GM19351 (cell line): ENCODE measurements around the gene CAMTA1.

Source experiments
- ATAC-seq: cut with Tn5 transposase; IDR thresholded peaks from one replicate; pipeline ENCODE4 v1.9.1; 2021; ENCODE audit warnings: mild to moderate bottlenecking, moderate library complexity; ENCODE audit not compliant: unreplicated experiment

CAMTA1 gene

DNA sequence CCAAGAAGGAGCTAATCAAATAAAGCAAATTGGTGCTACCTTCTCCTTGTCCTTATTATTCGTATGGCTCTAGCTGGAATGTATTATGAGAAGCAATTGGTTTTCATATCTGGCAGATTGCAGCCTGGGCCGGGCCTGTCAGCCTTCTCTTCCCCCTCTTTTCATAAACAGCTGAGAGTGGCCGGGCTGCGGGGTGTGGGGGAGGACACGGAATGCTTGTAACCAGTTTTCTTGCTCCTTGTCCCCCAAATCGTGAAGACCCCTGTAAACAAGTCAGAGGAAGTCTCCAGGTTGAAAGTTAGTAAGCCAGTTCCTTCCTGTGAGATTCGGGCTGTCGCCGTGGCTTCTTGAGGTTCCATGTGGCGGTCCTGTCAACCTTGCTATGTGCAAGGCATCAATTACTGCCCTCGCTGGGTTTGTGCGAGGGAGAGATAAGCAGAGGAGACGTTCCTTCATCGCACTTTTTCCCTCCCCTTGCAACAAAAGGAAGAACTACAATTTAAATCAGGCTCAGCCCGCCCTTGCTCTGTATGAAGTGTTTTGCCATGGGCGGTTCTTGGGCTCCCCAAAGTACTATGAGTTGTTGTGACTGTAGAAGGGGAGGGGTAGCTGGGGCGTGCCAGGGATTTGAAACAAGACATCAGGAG is 450.7 kb downstream of the CAMTA1 start:
- ATAC-seq = no peak

DNA sequence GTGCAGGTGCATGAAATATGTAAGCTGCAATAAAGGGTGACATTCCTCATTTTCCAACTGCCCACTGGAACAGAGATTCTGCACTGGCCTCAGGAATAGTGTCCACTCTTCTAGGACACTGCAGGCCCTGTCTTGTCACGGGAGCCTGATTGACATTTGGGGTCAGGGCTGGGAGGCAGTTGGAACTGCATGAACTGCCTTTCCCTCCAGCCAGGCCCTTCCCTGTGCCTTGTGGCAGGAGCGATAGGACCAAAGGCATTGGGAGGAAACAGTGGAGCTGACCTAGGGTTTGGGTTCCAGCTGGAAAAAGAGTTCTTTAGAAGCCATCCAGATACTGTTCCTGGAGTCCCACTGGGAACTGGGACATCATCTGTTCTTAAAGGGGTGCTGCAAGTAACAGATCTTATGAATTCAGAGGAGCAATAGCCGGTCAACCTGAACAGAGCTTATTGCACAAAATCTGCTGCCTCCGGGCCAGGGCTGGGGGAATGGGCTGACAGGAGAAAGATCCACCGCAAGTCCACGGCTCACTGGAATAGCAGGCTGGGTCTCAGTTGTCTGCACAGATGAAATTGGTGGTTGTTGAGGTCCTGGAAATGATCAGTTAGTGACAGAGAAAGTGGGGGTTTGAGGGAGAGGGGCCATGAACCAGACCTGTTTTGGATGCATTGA is 451.7 kb downstream of the CAMTA1 start:
- ATAC-seq = no peak

DNA sequence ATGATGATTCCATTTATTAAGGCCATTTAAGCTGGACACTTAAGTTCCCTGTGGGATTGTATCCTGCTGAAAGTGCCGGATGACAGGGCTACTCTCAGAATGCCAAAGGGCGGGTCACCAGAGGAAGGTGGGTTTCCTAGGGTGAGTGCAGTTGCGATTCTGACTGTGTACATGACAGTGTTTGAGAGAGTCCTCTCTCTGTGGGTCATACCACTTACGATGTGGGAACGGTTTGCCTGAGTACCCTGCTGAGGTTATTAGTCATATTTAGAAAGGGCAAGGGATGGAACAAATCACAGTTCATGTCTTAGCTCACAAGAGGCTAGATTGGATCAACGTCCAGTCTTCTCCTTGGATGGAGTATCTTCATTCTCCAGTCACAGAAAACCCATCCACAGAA is 461.9 kb downstream of the CAMTA1 start:
- no peak for ATAC-seq

DNA sequence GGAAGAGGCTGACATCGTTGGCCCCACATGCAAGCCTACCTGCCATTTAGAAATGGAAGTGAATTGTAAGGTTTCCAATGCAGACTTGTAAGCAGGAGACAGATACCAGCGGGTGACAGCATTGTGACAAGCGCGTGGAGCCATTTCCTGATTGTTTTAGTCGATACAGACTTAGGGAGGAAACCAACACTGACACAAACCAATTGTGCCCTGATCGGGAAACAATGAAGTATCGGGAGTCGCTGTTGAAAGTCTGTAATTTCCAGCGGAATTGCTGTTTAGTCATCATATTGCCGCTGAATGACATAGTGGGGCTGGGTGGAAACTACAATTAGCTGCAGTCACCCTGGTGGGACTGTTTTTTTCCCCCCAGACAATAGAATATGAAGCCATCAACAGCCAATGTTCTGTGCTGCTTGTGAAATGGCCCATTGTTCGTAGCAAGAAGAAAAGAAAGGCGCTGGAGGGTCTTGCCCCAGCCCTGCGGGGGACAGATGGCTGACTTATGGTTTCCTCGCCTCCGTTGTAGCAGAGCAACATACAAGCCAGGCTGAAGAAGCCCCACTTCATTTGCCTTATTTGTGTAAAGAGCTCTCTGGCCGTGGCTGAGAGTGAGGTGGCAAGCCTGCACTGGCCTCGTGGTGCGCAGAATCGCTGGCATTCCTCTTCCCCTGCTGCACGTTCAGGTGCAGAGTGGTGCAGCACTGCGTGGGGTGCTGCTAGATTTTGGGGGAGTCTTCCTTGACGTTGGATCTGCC is 462.7 kb downstream of the CAMTA1 start:
- ATAC-seq = no peak

DNA sequence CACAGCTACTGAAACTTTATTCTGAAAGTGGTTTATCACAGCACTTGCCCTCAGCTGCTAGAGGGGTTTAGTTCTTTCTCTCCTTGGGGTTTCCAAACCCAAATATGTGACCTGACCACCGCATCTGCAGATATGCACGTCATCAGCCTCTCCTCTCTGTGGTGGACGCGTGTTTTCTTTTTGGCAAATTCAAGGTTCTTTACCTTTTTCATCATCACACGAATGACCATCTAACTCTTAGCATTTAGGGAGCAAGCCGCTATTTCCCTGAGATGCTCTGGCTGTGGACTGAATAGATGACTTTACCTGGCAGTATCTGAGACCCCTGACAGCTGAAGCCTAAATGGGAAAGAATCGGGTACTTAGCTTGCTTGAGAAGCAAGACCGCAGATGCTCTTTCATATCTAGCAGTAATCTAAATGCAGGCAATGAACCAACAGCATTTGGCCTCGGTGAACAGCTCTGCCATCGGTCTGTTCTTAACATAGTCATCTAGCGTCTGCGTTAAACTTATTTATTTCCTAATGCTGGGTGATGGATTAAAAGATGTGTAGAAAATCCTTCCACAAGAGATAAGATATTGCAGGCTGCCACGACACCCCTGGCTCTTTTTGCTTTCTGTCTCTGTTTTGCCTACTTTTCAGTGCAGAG is 463.4 kb downstream of the CAMTA1 start:
- no peak for ATAC-seq

DNA sequence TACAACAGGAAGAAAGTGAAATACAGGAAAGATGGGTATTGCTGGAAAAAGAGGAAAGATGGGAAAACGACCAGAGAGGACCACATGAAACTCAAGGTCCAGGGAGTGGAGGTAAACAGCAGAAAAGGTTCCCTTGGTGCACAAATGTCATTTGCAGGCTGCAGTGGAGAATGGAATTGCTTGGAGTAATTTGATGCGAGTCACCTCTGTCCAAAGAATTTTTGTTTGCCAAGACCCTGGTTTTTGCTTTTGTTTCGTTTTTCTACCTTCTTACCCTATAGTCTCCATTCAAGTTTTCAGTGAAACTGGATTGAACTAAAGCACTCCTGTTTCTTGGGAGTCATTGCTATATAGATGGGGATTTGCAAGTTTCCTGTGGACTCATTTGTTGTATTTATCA is 464.3 kb downstream of the CAMTA1 start:
- no peak for ATAC-seq

DNA sequence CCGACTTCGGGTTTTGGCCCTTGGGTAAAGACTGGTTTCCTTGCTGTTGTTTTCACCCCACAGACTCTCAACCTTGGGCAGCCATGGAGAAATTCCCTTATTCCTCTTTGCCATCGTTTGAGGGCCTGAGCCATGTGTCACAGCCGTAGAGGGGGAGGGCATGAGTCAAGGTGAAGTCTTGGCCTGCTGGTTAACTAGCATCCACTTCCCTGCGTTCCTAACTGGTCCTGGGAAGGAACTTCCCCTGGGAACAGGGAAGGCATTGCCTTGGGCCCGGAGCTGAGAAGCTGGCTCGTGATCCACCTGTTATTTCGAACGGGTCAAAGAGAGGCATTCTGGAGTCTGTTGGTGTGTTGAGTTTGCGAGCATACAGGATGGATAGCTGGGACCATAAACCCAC is 464.9 kb downstream of the CAMTA1 start:
- ATAC-seq = no peak

DNA sequence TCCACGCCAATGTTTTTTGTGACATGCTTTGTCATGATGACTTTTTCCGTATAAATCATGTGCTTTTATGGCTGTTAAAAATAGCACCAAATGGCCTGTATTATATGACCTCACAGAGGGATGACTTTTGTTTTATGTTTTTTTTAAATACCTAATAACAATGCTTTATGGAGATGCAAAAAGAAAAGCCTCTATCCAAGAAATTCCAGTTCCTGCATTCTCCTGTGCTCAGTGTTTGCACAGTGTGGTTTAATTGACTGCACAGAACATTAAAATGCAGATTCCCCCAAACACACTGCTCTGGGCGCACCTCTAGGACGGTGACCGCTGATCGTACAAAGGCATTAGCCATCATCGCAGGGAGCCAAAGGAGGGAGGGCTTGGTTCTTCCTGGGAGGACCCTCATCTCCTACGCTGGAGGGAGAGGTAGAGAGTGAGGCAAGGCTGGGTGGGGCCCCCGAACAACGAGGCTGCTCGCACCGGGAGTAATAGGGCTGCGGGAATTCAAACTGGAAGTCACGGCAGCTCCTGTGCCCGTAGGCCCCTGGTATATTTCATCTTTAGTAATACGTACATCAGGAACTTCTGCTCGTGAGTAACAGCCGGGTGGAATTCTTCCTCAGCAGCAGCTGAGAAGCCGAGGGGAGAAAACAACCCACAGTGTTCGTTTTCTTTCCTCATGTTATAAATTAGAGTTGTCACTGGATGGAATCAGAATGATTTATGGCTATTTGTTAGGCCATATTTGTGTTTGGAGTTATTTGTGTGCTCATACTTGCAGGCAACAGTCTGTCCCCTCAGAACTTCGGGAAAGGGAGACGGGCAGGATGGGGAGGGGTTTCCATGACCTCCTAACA is 465.6 kb downstream of the CAMTA1 start:
- ATAC-seq = no peak

DNA sequence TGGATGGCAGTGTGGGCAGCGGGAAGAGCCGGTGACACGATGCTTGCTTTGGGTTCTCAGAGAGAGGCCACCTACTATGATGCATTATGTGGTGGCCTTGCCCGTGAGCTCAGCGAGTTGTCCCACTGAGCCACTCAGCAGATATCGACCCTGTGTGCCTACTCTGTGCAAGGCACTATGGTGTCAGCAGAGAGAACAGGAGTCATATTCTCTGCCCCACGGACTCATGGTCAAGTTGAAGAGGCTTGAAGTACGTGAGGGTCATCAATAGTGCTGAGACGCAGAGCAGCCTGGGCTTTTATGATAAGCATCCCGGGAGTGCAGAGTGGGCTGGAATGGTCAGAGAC is 466.2 kb downstream of the CAMTA1 start:
- no peak for ATAC-seq

DNA sequence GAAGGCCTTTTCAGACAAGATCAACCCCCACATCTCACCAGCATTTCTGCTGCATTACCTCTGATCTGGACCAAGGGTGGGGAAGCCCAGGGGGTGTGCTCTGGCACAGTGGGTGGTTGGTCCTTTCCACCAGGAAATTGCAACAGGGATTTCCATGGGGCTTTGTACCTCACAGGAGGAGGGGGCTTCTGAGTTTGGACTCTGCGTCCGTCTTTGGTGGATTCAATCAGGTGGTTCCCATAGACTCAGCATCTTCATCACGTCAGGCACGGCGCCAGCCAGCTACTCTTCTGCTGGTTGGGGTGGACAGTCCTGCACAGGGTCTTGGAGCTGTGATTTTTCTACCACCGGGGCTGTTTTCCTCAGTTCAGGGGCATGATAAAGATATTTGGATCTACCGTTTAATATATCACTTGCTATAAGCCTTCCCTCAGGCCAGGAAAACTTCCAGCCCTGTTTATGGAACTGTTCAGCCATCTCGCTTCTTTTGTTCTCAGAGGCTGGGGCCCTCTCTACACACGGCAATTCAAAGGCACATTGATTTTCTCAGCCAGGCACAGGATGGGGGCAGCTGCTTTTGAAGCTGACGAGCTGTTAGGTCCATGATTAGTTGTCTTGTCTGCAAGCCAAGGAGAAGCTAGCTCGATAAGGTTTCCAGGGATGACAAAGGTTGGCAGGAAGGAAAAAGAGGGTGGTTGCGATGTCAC is 467.3 kb downstream of the CAMTA1 start:
- ATAC-seq = no peak

DNA sequence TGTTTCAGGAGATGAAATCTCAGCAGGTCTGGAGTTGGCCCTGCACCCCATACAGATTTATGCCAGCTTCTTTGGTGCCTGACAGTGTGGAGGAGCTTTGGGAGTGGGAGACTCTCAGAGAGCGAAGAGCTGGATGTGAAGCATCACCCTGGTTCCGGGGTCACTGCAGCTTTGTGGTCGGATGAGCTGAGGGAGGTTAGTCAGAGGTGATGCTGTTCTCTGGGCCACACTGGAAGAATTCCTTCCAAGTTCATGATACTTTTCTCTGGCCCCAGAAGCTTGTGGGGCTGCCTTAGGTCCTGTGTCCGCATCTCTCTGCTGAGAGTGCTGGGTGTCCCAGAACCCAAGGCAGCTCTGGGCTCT is 467.8 kb downstream of the CAMTA1 start:
- no peak for ATAC-seq

DNA sequence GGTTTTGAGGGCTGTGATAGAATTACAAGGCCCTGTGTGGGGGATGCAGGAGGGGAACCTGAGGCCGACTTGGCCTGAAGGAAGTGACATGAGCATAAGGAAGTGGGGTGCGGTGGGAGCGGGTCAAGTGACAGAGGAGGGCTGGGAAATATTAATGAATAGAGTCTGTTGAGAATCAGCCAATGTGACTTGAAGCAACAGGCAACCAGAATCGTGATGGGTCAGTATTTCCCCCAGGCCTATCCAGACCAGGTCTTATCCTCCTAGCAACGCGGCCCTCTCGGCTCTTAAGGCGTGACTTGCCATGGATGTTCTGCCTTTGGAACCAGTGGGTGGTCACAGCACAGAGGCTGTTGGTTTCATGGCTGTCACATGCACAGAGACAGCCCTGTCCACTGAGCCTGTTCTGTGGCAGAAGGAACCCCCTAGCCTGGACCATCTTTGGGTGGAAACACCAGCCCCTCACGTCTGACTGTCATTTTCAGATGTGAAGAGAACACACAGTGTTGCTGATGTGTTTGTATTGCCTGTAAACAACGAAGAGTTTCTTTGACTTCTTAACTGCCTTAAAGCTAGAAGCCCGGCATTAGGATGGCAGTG is 468.8 kb downstream of the CAMTA1 start:
- ATAC-seq = no peak

DNA sequence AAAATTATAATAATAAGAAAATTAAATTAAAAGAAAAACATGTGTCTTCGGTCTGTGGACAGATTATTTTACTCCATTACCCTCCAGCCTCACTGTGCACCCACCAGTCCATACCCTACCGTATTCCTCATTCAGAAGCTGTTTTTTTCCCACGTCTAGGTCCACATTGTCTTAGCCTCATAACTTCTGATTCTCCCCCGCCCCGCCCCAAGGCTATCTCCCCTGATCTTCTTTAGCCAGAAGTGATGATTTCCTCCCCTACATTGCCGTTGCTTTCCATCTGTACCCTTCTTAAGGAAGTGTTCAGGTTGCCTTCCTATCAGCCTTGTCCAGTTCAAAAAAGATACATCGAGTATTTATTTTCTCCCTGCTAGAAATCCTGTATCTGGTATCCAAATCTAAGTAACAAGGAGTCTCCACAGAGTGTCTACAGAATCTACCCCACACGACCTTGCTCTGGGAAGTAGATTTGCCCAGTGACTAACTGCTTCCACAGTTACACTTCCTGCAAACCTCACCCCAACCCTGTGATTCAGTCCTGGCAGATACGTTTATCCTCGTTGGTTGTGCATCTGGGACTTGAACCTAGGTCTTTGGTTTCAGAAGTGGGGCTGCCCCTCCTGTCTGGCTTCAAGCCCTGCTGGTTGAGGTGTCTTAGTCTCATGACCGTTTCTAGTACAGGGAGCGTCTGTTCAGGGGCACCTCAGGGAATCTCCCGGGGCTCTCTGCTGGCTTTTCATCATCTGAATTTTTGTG is 470.2 kb downstream of the CAMTA1 start:
- no peak for ATAC-seq

DNA sequence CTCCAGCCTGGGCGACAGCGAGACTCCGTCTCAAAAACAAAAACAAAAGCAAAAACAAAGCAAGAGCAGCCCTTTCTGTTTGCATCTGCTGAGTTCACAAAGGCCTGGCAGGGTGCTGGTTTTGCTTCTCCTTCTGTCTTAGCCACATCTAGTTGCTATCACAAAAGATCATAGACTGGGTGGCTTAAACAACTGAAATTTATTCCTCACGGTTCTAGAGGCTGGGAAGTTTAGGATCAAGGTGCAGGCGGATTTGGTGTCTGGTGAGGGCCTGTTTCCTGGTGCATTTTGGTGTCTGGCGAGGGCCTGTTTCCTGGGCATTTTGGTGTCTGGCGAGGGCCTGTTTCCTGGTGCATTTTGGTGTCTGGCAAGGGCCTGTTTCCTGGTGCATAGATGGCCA is 471.3 kb downstream of the CAMTA1 start:
- ATAC-seq = no peak

DNA sequence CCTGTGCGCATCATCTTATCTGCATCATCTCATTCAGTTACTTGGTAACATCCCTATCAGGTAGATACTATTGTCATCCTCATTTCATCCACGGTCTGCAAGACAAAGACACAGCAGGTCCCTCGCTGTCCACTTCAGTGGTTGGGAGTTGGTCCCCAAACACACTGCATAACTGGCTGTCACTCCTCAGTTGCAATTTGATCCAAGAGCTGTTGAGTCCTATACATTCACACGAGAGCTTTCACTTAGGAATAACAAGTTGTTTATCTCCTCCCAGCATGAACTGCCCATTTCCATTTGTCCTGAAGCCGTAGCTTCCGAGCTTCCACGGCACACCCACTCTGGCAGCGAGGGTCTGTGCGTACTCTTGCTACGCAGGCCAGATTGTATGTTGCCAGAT is 472.0 kb downstream of the CAMTA1 start:
- ATAC-seq = no peak

DNA sequence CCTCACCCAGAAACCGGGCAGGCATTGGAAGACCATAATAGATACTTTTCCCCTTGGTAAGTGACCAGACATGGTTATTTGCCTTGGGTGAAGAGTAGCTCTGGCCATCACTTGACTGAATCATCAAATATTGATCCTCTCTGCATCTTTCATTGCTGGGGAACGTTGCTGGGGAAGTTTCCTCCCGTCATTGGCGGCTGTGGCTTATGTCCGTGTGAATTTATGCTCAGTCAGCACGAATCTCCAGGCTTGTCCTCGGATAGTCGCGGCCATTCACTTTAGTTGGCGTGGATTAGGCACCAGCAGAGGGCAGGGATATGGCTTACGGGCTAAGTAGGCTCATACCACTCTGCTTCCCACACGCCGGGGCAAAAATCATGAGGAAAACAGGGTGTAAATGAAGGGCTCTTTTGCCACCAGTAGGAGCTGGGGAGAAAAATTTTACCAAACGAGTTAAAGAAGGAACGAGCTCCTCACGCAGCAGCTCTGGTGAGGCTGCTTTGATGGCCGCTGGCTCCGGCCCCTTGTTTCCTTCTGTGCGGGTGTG is 473.4 kb downstream of the CAMTA1 start:
- no peak for ATAC-seq

DNA sequence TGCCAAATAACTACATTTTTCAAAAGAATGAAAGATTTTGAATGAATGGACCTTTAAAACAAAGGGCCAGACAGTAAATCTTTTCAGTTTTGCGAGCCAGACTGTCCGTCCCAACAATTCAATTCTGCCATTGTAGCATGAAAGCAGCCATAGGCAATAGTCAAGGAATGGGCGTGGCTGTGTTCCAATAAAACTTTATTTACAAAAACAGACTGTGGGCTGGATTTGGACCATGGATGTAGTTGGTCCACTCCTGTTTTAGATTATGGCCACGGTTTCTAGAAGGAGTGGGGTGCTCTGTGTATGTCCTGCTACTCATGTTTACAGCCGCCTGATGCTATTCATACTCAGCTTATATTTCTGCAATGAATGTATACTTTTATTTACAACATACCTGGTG is 474.7 kb downstream of the CAMTA1 start:
- ATAC-seq = no peak

DNA sequence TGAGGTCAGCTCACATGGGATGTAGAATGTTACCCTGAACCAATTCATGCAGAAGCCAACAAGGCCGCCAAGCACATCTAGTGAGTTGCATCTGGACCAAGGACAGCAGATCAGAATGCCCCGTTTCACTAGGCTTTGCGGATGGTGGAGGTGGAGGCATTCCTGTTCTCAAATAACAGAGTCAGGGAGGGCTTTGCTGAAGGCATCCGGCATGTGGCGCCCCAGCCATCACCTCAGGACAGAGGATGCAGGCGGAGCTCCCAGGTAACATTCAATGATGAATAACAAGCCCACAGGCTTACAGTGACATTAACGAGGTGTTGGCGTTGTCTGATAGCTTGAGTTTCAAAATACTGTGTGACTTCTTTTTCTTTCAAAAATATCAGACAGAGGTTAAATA is 476.2 kb downstream of the CAMTA1 start:
- no peak for ATAC-seq

DNA sequence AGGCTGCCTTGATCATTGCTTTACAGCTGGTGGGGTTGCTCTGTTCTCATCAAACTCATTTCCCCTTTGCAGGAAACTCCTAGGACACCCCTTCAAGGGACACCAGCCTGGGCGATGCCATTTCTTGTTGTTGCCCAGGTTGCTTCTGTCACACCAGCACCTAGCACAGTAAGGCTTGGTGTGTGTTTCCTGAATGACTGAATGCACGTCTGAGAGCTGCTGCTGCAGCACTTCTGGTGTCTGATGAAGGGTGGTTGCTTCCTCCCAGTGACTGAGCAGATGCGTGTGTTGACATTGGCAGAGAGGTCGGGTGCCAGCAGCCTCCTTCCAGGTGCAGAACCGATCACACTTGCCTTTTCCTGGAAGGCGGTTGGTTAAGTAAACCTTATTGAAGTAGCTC is 477.4 kb downstream of the CAMTA1 start:
- no peak for ATAC-seq
